ENCODE results near the gene HACL1. TPM values are rescaled to one million over a fixed set of nuclear protein-coding genes. Genes with fewer than 3 reads are reported as not detected.

Gene HACL1
- polyA plus RNA-seq, 1 donor (not counting 4 experiments of a cell fraction or from before 2014, with no cell fraction given), result 23.1 TPM

DNA sequence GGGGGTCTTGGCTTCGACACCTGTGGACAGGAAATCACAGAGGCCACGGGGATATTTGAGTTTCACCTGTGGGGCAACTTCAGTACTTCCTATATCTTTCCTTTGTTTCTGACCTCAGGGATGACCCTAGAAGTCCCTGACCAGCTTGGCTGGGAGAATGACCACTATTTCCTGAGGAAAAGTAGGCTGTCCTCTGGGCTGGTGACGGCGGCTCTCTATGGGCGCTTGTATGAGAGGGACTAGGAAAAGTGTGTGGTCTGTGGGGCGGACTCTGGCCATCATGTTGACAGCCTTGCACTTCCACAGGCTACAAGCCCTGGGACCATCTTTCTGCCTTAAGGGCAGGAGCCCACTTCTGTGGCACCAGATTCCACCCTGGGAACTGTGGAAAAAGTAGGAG lies 43.9 kb upstream of the HACL1 start:
- TF ChIP-seq, protein P1, sequence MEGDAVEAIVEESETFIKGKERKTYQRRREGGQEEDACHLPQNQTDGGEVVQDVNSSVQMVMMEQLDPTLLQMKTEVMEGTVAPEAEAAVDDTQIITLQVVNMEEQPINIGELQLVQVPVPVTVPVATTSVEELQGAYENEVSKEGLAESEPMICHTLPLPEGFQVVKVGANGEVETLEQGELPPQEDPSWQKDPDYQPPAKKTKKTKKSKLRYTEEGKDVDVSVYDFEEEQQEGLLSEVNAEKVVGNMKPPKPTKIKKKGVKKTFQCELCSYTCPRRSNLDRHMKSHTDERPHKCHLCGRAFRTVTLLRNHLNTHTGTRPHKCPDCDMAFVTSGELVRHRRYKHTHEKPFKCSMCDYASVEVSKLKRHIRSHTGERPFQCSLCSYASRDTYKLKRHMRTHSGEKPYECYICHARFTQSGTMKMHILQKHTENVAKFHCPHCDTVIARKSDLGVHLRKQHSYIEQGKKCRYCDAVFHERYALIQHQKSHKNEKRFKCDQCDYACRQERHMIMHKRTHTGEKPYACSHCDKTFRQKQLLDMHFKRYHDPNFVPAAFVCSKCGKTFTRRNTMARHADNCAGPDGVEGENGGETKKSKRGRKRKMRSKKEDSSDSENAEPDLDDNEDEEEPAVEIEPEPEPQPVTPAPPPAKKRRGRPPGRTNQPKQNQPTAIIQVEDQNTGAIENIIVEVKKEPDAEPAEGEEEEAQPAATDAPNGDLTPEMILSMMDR (optimal IDR thresholded peaks at IDR 0.05 in 1 of 3, IDR thresholded peaks at IDR 0.05 in 1 of 3, conservative IDR thresholded peaks at IDR 0.05 in 1 of 3; ENCODE audit: extremely low read depth in 1 of 3, insufficient read depth in 2 of 3, low read length in 3 of 3), result no peak
- no peak for TF ChIP-seq EZH2 (IDR thresholded peaks at IDR 0.05; ENCODE audit: low read length)
- no peak for DNase-seq (ENCODE audit: low read depth, low spot score)
- Histone ChIP-seq H3K4me2 (ENCODE audit: control insufficient read depth, extremely low read depth, insufficient read depth, low read depth, low read length) (no peak overlapping the region), H3K36me3 (ENCODE audit: control insufficient read depth in 2 of 2, extremely low read depth in 1 of 2, insufficient read depth in 2 of 2, low read length in 2 of 2) (no peaks in the 10 kb centered on the region), H3K27me3 (ENCODE audit: control insufficient read depth, extremely low read depth, insufficient read depth, low read length) (no peaks in the 10 kb centered on the region), H3K4me1 (ENCODE audit: control insufficient read depth, extremely low read depth, insufficient read depth, low read length) (peaks cover 38% of the 10 kb centered on the region), H3K27ac (ENCODE audit: control insufficient read depth, insufficient read depth, low read length) (no peak overlapping the region), H3K9ac (ENCODE audit: control insufficient read depth, extremely low read depth, insufficient read depth, low read length) (no peak overlapping the region), H3K79me2 (ENCODE audit: control insufficient read depth, insufficient read depth, low read length) (no peaks in the 10 kb centered on the region), H3K9me1 (ENCODE audit: control insufficient read depth, extremely low read depth, insufficient read depth, low read length) (no peaks in the 10 kb centered on the region), H2AFZ (ENCODE audit: control insufficient read depth, low read length) (no peak overlapping the region), H3K9me3 (ENCODE audit: control insufficient read depth, low read depth, low read length) (no peaks in the 10 kb centered on the region), H4K20me1 (ENCODE audit: control insufficient read depth, extremely low read depth, insufficient read depth, low read length) (no peaks in the 10 kb centered on the region), H3K4me3 (ENCODE audit: control insufficient read depth in 2 of 3, extremely low read depth in 1 of 3, insufficient read depth in 2 of 3, low read depth in 1 of 3, low read length in 3 of 3) (no peak overlapping the region)
- dilution Hi-C loops (cut with MboI; ENCODE audit: extremely low pct_ligation_motif_present, low sequenced_read_pairs), result no loop called here
- FAIRE-seq, result no peak

DNA sequence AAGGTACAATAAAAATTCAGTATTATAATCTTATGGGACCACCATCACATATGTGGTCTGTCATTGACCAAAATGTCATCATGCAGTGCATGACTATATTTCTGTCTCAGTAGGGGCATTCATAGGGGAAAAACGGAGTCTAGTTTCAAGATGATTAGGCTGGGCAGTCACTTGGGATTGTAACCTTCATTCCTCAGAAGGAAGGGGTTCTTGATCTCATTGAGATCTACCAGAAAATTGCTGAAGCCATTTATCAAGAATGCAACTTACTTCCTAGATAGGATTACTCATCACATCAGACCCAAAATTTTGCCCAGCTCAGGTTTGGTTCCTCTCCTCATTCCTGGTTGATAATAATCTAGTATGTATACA lies 37.5 kb upstream of the HACL1 start:
- Histone ChIP-seq H4K20me1 (ENCODE audit: control insufficient read depth, extremely low read depth, insufficient read depth, low read length) (no peaks in the 10 kb centered on the region), H3K27ac (ENCODE audit: control insufficient read depth, insufficient read depth, low read length) (no peak overlapping the region), H3K4me2 (ENCODE audit: control insufficient read depth, extremely low read depth, insufficient read depth, low read depth, low read length) (no peak overlapping the region), H3K9ac (ENCODE audit: control insufficient read depth, extremely low read depth, insufficient read depth, low read length) (no peak overlapping the region), H3K9me1 (ENCODE audit: control insufficient read depth, extremely low read depth, insufficient read depth, low read length) (no peaks in the 10 kb centered on the region), H3K27me3 (ENCODE audit: control insufficient read depth, extremely low read depth, insufficient read depth, low read length) (no peaks in the 10 kb centered on the region), H3K9me3 (ENCODE audit: control insufficient read depth, low read depth, low read length) (no peaks in the 10 kb centered on the region), H3K79me2 (ENCODE audit: control insufficient read depth, insufficient read depth, low read length) (no peaks in the 10 kb centered on the region), H3K36me3 (ENCODE audit: control insufficient read depth in 2 of 2, extremely low read depth in 1 of 2, insufficient read depth in 2 of 2, low read length in 2 of 2) (no peaks in the 10 kb centered on the region), H2AFZ (ENCODE audit: control insufficient read depth, low read length) (no peak overlapping the region), H3K4me1 (ENCODE audit: control insufficient read depth, extremely low read depth, insufficient read depth, low read length) (peaks cover 18% of the 10 kb centered on the region), H3K4me3 (ENCODE audit: control insufficient read depth in 2 of 3, extremely low read depth in 1 of 3, insufficient read depth in 2 of 3, low read depth in 1 of 3, low read length in 3 of 3) (no peak overlapping the region)
- dilution Hi-C loops (cut with MboI; ENCODE audit: extremely low pct_ligation_motif_present, low sequenced_read_pairs), result no loop called here
- TF ChIP-seq EZH2 (IDR thresholded peaks at IDR 0.05; ENCODE audit: low read length), result no peak
- TF ChIP-seq, protein P1 (optimal IDR thresholded peaks at IDR 0.05 in 1 of 3, IDR thresholded peaks at IDR 0.05 in 1 of 3, conservative IDR thresholded peaks at IDR 0.05 in 1 of 3; ENCODE audit: extremely low read depth in 1 of 3, insufficient read depth in 2 of 3, low read length in 3 of 3), result no peak
- DNase-seq (ENCODE audit: low read depth, low spot score) (no peak), FAIRE-seq (no peak)
